HEK293 (cell line): ENCODE results near the gene DDIT3.

Experiments
- BCL11B ChIP-seq: fragments of 450-650 bp; formaldehyde crosslinking; IDR thresholded peaks from 2 replicates; pipeline ENCODE4 v1.5.1; 2016; ENCODE audit warnings: low read depth, missing biosample characterization, missing genetic modification characterization
- GLI2 ChIP-seq: fragments of 450-650 bp; formaldehyde crosslinking; IDR thresholded peaks from 2 replicates; pipeline ENCODE4; 2017; ENCODE audit warnings: missing biosample characterization, missing genetic modification characterization, low read depth, borderline replicate concordance
- HOXC10 ChIP-seq: sonication (generic); formaldehyde crosslinking; IDR thresholded peaks from 2 replicates; pipeline ENCODE4 v1.8.1; 2023; ENCODE audit warnings: mild to moderate bottlenecking, missing genetic modification reagents
- IKZF3 ChIP-seq: fragments of 450-650 bp; IDR thresholded peaks from 2 replicates; pipeline ENCODE4 v1.5.0; 2018; ENCODE audit warnings: missing biosample characterization, mild to moderate bottlenecking, missing genetic modification characterization, moderate library complexity
- KLF8 ChIP-seq: fragments of 450-650 bp; formaldehyde crosslinking; IDR thresholded peaks from 2 replicates; pipeline ENCODE4 v1.5.1; 2016; ENCODE audit warnings: missing biosample characterization, missing genetic modification characterization
- PATZ1 ChIP-seq: fragments of 450-650 bp; formaldehyde crosslinking; IDR thresholded peaks from 2 replicates; pipeline ENCODE4 v1.5.1; 2016; ENCODE audit warnings: missing biosample characterization, missing genetic modification characterization
- RBAK ChIP-seq: fragments of 450-650 bp; formaldehyde crosslinking; IDR thresholded peaks from 2 replicates; pipeline ENCODE4 v1.5.1; 2016; ENCODE audit warnings: missing biosample characterization, missing genetic modification characterization
- SP7 ChIP-seq: fragments of 450-650 bp; formaldehyde crosslinking; IDR thresholded peaks from 2 replicates; pipeline ENCODE4 v1.5.1; 2016; ENCODE audit warnings: missing biosample characterization, missing genetic modification characterization
- TRIM28 ChIP-seq: IDR thresholded peaks from 2 replicates; pipeline ENCODE4 v1.6.1; 2011; ENCODE audit warnings: low read length, control low read depth, borderline replicate concordance
- ZBTB44 ChIP-seq: fragments of 450-650 bp; IDR thresholded peaks from 2 replicates; pipeline ENCODE4 v1.5.1; 2018; ENCODE audit warnings: missing biosample characterization, mild to moderate bottlenecking, missing genetic modification characterization
- ZFP37 ChIP-seq: fragments of 450-650 bp; formaldehyde crosslinking; IDR thresholded peaks from 2 replicates; pipeline ENCODE4 v1.5.1; 2016; ENCODE audit warnings: missing biosample characterization, missing genetic modification characterization
- ZFP69B ChIP-seq: fragments of 450-650 bp; formaldehyde crosslinking; IDR thresholded peaks from 2 replicates; pipeline ENCODE4 v1.5.1; 2016; ENCODE audit warnings: missing biosample characterization, missing genetic modification characterization
- ZNF140 ChIP-seq: fragments of 450-650 bp; formaldehyde crosslinking; IDR thresholded peaks from 2 replicates; pipeline ENCODE4 v1.5.1; 2016; ENCODE audit warnings: missing biosample characterization, missing genetic modification characterization
- ZNF157 ChIP-seq: fragments of 450-650 bp; formaldehyde crosslinking; IDR thresholded peaks from 2 replicates; pipeline ENCODE4 v1.5.1; 2016; ENCODE audit warnings: missing biosample characterization, missing genetic modification characterization
- ZNF202 ChIP-seq: fragments of 450-650 bp; formaldehyde crosslinking; IDR thresholded peaks from 2 replicates; pipeline ENCODE4 v1.5.1; 2016; ENCODE audit warnings: missing biosample characterization, missing genetic modification characterization, borderline replicate concordance
- ZNF214 ChIP-seq: fragments of 450-650 bp; formaldehyde crosslinking; IDR thresholded peaks from 2 replicates; pipeline ENCODE4 v1.5.1; 2017; ENCODE audit warnings: missing biosample characterization, mild to moderate bottlenecking, missing genetic modification characterization, borderline replicate concordance
- ZNF324 ChIP-seq: fragments of 450-650 bp; formaldehyde crosslinking; IDR thresholded peaks from 2 replicates; pipeline ENCODE4 v1.5.1; 2016; ENCODE audit warnings: missing biosample characterization, missing genetic modification characterization
- ZNF350 ChIP-seq: fragments of 450-650 bp; formaldehyde crosslinking; IDR thresholded peaks from 2 replicates; pipeline ENCODE4 v1.5.0; 2017; ENCODE audit warnings: missing biosample characterization, mild to moderate bottlenecking, missing genetic modification characterization
- ZNF354C ChIP-seq: fragments of 450-650 bp; formaldehyde crosslinking; IDR thresholded peaks from 2 replicates; pipeline ENCODE4 v1.5.1; 2016; ENCODE audit warnings: missing biosample characterization, missing genetic modification characterization, low read depth, borderline replicate concordance
- ZNF423 ChIP-seq: fragments of 450-650 bp; formaldehyde crosslinking; IDR thresholded peaks from 2 replicates; pipeline ENCODE4 v1.5.1; 2016; ENCODE audit warnings: missing biosample characterization, missing genetic modification characterization
- ZNF449 ChIP-seq: fragments of 450-650 bp; formaldehyde crosslinking; IDR thresholded peaks from 2 replicates; pipeline ENCODE4 v1.5.1; 2017; ENCODE audit warnings: missing biosample characterization, mild to moderate bottlenecking, missing genetic modification characterization, moderate library complexity
- ZNF501 ChIP-seq: fragments of 450-650 bp; formaldehyde crosslinking; IDR thresholded peaks from 2 replicates; pipeline ENCODE4 v1.5.1; 2016; ENCODE audit warnings: missing biosample characterization, missing genetic modification characterization
- ZNF530 ChIP-seq: fragments of 450-650 bp; formaldehyde crosslinking; IDR thresholded peaks from 2 replicates; pipeline ENCODE4 v1.5.1; 2016; ENCODE audit warnings: low read depth, missing biosample characterization, missing genetic modification characterization
- ZNF548 ChIP-seq: fragments of 450-650 bp; formaldehyde crosslinking; IDR thresholded peaks from 2 replicates; pipeline ENCODE4 v1.5.1; 2016; ENCODE audit warnings: missing biosample characterization, missing genetic modification characterization
- ZNF571 ChIP-seq: fragments of 450-650 bp; formaldehyde crosslinking; IDR thresholded peaks from 2 replicates; pipeline ENCODE4 v1.5.0; 2017; ENCODE audit warnings: missing biosample characterization, missing genetic modification characterization
- ZNF621 ChIP-seq: fragments of 450-650 bp; formaldehyde crosslinking; IDR thresholded peaks from 2 replicates; pipeline ENCODE4 v1.5.1; 2017; ENCODE audit warnings: missing biosample characterization, missing genetic modification characterization
- ZNF624 ChIP-seq: fragments of 450-650 bp; formaldehyde crosslinking; IDR thresholded peaks from 2 replicates; pipeline ENCODE4 v1.5.1; 2017; ENCODE audit warnings: missing biosample characterization, missing genetic modification characterization
- ZNF658 ChIP-seq: fragments of 450-650 bp; formaldehyde crosslinking; IDR thresholded peaks from 2 replicates; pipeline ENCODE4; 2016; ENCODE audit warnings: missing biosample characterization, missing genetic modification characterization
- ZNF76 ChIP-seq: fragments of 450-650 bp; formaldehyde crosslinking; IDR thresholded peaks from 2 replicates; pipeline ENCODE4; 2016; ENCODE audit warnings: low read depth, missing biosample characterization, missing genetic modification characterization, borderline replicate concordance
- ZNF785 ChIP-seq: fragments of 450-650 bp; formaldehyde crosslinking; IDR thresholded peaks from 2 replicates; pipeline ENCODE4 v1.5.1; 2016; ENCODE audit warnings: missing biosample characterization, missing genetic modification characterization
- ZNF792 ChIP-seq: fragments of 450-650 bp; formaldehyde crosslinking; IDR thresholded peaks from 2 replicates; pipeline ENCODE4 v1.5.1; 2016; ENCODE audit warnings: missing biosample characterization, missing genetic modification characterization
- ZSCAN23 ChIP-seq: fragments of 450-650 bp; formaldehyde crosslinking; IDR thresholded peaks from 2 replicates; pipeline ENCODE4 v1.5.1; 2016; ENCODE audit warnings: missing biosample characterization, missing genetic modification characterization
- ZXDB ChIP-seq: fragments of 450-650 bp; formaldehyde crosslinking; IDR thresholded peaks from 2 replicates; pipeline ENCODE4 v1.5.1; 2016; ENCODE audit warnings: missing biosample characterization, missing genetic modification characterization
- TF ChIP-seq, protein P1 (sequence below): fragments of 450-650 bp; formaldehyde crosslinking; IDR thresholded peaks from 2 replicates; pipeline ENCODE4 v1.5.1; 2016; ENCODE audit warnings: missing biosample characterization, missing genetic modification characterization
- TF ChIP-seq, protein P2 (sequence below): fragments of 450-650 bp; formaldehyde crosslinking; IDR thresholded peaks from 2 replicates; pipeline ENCODE4 v1.5.1; 2016; ENCODE audit warnings: missing biosample characterization, missing genetic modification characterization

The DDIT3 gene

GRCh38 chr12:57522011-57522886 is 1.9 kb upstream of the DDIT3 start, which contains the start of gene MBD6 (continued):
- peak; percentile 91 for TF ChIP-seq SP7 (tag by site-specific recombination)
- peak; percentile 47; the same call in 1 of the 2 replicates for TF ChIP-seq ZNF76 (tag by site-specific recombination)
- TF ChIP-seq, protein P1, sequence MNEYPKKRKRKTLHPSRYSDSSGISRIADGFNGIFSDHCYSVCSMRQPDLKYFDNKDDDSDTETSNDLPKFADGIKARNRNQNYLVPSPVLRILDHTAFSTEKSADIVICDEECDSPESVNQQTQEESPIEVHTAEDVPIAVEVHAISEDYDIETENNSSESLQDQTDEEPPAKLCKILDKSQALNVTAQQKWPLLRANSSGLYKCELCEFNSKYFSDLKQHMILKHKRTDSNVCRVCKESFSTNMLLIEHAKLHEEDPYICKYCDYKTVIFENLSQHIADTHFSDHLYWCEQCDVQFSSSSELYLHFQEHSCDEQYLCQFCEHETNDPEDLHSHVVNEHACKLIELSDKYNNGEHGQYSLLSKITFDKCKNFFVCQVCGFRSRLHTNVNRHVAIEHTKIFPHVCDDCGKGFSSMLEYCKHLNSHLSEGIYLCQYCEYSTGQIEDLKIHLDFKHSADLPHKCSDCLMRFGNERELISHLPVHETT (tag by site-specific recombination), result peak; percentile 52; the same call in 1 of the 2 replicates
- TF ChIP-seq ZNF423, result peak; percentile 93
- no peak for TF ChIP-seq ZNF350
- TF ChIP-seq PATZ1 (tag by site-specific recombination), result peak; percentile 99
- no peak for TF ChIP-seq ZNF785 (tag by site-specific recombination)
- no peak for TF ChIP-seq HOXC10
- peak; percentile 74; the same call in 1 of the 2 replicates for TF ChIP-seq ZNF324 (tag by site-specific recombination)
- peak; percentile 5; the same call in 1 of the 2 replicates for TF ChIP-seq ZBTB44 (tag by site-specific recombination)
- peak; percentile 98 for TF ChIP-seq IKZF3 (tag by site-specific recombination)
- TF ChIP-seq TRIM28, result no peak; the same call in 1 of the 2 replicates
- 0 out of 2 replicates have a peak, but pooled peaks have one; percentile 24 for TF ChIP-seq ZFP37 (tag by site-specific recombination)
- TF ChIP-seq ZNF214 (tag by site-specific recombination), result no peak
- TF ChIP-seq ZNF548, result no peak
- TF ChIP-seq ZSCAN23 (tag by site-specific recombination), result 0 out of 2 replicates have a peak, but pooled peaks have one; percentile 55
- TF ChIP-seq ZFP69B (tag by site-specific recombination), result peak; percentile 63
- TF ChIP-seq ZXDB (tag by site-specific recombination), result peak; percentile 72
- TF ChIP-seq ZNF792 (tag by site-specific recombination), result no peak
- no peak for TF ChIP-seq GLI2 (tag by site-specific recombination)
- TF ChIP-seq ZNF501 (tag by site-specific recombination), result peak; percentile 73; the same call in 1 of the 2 replicates
- TF ChIP-seq KLF8, result peak; percentile 94
- TF ChIP-seq ZNF530, result no peak
- peak; percentile 95 for TF ChIP-seq BCL11B (tag by site-specific recombination)
- no peak for TF ChIP-seq ZNF658 (tag by site-specific recombination)
- TF ChIP-seq, protein P2, sequence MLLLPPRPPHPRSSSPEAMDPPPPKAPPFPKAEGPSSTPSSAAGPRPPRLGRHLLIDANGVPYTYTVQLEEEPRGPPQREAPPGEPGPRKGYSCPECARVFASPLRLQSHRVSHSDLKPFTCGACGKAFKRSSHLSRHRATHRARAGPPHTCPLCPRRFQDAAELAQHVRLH, result peak; percentile 67
- no peak for TF ChIP-seq ZNF624 (tag by site-specific recombination)
- TF ChIP-seq ZNF449, result 0 out of 2 replicates have a peak, but pooled peaks have one; percentile 11
- no peak for TF ChIP-seq RBAK (tag by site-specific recombination)
- TF ChIP-seq ZNF571 (tag by site-specific recombination), result no peak
- TF ChIP-seq ZNF140 (tag by site-specific recombination), result no peak
- TF ChIP-seq ZNF157 (tag by site-specific recombination), result no peak
- no peak for TF ChIP-seq ZNF354C (tag by site-specific recombination)
- no peak for TF ChIP-seq ZNF621 (tag by site-specific recombination)
- TF ChIP-seq ZNF202 (tag by site-specific recombination), result no peak
